HG03558 (cell line): ENCODE data around the gene SASS6.
A peak's percentile ranks its signal among the peaks of the same experiment; 100 is the strongest.
"Not testable (repeated sequence)": the region's sequence is repeated elsewhere in the genome, so short reads cannot be mapped to it uniquely, and the experiment has no call there.

Experiments used
- ATAC-seq: cut with Tn5 transposase; IDR thresholded peaks from one replicate; pipeline ENCODE4 v1.9.1; 2021; ENCODE audit warnings: moderate number of reproducible peaks; ENCODE audit not compliant: unreplicated experiment; ENCODE audit errors: extremely low read depth

The SASS6 gene

DNA sequence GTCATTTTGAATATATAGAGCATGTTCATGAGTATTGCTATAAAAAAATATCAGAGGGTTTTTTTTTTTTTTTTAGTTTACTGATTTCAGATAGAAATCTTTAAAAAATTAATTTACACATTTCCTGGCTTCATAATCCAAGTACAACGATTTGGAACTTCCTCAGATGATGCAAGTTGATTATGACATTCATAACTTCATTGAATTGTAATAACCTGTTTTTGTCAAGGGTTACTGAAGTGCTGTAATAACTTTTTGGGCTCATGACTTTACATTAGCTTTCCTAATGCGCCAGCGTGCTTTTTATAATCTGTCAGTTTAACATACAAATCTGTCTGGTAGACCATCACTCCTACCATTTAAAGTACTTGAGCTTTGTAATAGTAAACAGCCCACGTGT lies 81.3 kb downstream of the SASS6 start:
- no peak for ATAC-seq

DNA sequence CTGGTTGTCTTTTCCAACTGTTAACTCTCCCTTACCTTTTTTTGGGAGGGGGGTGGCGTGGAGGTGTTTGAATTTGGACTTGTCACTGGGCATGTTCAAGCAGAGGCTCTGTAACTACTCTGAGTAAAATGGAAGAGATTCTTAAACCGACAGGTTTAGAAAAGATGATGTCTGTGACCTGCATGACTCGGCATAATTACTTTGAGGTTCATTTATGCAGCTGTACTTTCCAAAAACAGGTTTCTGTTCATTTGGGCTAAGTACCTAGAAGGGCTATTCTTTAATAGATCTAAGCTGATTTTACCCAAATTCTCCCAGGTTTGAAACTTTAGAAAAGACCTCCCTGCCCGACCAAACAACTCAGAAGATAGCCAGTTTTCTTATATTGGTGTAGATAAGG lies 82.6 kb downstream of the SASS6 start:
- no peak for ATAC-seq

DNA sequence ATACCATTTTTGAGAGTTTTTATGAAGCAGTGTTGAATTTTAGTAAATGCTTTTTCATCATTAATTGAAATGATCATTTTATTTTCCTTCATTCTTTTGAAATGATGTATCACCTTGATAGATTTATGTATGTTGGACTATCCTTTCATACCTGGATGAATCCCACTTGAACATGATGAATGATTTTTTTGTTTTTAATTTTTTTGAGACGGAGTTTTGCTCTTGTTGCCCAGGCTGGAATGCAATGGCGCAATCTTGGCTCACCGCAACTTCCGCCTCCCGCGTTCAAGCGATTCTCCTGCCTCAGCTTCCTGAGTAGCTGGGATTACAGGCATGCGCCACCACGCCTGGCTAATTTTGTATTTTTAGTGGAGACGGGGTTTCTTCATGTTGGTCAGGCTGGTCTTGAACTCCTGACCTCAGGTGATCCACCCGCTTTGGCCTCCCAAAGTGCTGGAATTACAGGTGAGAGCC lies 85.5 kb downstream of the SASS6 start:
- not testable (repeated sequence) for ATAC-seq

DNA sequence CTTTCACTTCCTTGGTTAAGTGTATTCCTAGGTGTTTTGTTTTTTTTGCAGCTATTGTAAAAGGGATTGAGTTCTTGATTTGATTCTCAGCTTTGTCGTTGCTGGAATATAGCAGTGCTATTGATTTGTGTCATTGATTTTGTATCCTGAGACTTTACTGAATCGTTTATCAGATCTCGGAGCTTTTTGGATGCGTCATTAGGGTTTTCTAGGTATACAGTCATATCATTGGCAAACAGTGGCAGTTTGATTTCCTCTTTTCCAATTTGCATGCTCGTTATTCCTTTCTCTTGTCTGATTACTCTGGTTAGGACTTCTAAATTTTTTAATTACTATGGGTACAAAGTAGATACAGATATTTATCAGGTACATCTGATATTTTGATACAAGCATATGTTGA lies 87.5 kb downstream of the SASS6 start:
- ATAC-seq = no peak

DNA sequence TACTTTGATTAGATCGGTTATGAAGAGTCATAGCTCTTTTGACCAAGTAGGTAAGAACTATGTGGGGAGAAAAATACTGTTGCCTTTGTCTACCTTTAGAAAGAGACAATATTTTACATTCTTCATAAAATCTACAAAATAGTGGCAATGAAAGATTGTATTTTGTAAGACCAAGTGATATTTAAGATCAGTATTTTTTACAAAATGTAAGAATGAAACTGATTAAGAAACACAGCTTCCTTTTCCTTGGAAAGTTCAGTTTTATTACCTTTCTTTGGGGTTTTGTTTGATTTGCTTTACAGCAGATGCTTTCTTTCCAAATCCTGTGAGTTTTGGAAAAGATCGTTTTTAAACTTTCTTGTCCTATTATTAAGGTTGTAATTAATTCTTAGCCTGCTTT lies 93.1 kb downstream of the SASS6 start:
- no peak for ATAC-seq

DNA sequence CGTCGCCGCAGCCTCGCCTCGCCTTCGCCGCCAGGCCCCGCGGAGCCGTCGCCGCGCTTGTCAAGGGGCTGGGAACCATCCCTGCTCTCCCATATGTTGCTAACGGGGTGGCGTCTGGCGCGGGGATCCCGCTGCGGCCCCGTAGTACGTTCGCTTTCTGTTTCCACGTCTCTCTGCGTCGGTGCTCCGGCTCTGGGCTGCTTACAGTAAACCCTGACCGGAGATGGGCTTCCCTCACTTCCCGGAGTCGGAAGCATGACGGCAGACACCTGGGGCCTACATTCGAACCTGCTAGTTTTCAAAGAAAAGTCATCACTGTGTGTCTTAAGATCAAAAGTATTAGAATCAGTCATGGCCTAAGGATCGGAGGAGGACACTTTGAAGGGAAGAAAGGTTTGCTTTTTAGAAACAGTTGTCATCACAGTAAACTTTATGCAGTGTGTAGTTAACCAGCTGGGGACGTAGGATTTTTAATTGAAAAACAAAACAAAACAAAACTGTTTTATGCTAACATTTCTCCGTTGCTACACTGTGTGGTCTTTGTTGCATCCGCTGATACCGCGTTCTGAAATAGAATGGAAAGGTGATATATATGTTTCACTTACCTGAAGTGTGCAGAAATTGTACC lies 94.0 kb downstream of the SASS6 start:
- ATAC-seq = peak; percentile 23

DNA sequence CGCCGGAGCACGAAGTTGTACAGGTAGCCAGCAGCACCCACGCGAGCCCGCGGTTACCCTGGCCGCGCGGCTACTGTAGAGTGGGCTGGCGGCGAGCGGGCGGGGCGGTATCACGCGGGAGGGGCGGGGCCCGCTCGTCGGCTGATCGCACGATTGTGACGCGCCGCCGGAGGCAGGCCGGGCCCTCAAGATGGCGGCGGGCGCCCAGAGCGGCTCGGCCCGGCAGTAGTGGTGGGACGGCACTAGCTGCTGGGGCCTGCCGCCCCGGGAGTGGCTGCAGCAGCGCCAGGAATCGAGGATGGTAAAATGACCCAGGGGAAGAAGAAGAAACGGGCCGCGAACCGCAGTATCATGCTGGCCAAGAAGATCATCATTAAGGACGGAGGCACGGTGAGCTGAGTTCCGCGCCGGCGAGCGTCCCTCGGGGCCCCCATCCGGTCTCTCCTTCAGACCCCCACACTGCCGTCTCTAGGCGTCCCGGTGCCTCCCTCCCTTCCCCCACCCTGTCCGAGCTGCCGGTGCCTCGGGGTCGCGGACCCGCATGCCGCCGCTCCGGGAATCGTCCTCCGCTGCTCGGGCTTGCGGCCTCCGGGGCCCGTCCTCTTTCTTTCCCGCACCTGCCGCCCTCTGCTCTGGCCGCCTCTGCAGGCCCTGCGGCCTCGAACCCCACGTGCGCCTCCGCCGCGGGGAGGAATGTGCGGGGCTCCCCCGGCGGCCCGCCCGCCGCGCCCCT lies 94.6 kb downstream of the SASS6 start:
- peak; percentile 65 for ATAC-seq

DNA sequence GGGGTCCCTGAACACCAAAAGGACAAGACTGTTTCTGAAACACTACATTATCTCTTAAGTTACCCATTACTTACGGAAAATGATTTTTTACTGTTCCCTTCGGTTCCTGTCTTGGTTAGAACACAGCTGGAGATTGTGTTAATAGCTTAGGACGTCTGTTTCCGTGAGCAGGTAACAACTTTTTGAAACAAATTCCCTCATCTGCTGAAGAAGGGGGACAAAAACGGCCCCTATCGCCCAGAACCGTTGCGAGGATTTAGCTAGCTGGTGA lies 95.1 kb downstream of the SASS6 start:
- no peak for ATAC-seq

DNA sequence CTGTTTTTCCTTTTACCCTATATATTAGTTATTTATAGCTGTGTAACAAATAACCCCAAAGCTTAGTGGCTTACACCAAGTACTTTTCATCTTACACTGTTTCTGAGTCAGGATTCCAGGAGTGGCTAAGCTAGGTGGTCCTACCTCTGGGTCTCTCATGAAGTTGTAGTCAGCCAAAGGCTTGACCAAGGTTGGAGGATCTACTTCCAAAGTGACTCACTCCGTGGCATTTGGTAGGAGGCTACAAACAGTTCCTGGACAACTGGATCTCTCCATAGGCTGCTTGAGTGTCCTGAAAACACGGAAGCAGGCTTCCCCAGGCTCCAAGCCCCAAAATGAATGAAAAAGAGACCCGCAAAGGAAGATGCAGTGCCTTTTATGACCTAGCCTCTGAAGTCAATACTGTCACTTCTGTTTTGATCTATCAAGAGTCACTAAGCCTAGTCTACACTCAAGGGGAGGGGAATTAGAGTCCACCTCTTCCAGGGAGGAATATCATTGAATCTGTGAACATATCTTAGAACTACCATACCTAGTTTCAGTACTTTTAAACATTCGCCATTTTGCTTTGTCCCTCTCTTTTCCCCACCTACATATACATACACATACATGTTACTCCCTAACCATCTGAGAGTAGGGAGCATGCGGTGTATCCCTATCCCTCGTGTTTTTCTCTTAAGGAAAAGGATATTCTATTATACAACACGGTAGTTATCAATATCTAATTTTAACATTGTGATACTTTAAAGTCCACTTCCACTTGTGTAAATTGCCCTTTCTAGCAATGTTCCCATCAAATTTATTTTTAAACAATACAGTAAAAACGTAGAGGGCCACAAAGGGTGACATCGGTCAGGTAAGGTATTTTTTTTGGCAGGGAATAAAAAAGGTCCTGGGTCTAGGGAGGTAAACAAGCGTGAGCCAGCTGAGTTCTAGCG lies 95.7 kb downstream of the SASS6 start:
- ATAC-seq = no peak

DNA sequence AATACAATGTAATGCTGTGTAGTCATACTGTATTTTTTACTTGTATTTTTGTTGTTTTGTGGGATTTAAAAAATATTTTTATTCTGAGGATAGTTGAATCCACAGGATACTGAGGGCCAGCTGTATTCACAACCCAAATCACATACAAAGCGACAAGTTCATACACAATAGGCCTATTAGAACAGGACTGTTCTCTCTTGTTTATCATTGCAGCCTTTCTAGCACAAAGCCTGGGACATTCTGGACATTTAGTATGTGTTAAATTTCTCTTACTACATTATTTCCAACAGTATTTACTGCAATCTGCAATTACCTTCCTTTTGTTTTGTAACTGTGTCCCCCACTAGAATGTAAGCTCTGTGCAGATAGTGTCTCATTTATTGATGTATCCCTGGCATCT lies 97.5 kb downstream of the SASS6 start:
- no peak for ATAC-seq

DNA sequence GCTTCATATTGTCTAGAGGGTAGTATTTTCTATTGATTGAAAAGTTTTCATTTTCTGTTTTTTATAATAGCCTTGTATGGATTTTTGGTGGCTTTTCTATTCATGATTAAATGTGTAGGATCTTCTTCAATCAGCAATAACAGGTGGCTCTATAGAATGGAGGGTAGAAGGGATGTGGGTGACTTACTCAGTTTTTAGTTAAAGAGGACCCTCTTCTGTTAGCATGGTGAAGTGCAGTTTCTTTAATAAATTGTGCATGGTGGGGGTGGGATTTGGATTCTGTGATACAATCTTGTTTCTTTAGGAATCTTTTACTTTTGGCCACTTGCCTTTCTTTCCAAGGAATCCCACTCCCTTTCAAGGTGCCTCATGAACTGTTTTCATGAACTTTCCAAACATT lies 98.3 kb downstream of the SASS6 start:
- no peak for ATAC-seq
